ENCODE measurements around the gene LSM14B. TPM values are rescaled to one million over a fixed set of nuclear protein-coding genes. Genes with fewer than 3 reads are reported as not detected.
"Not testable (repeated sequence)": the region's sequence is repeated elsewhere in the genome, so short reads cannot be mapped to it uniquely, and the experiment has no call there.

The LSM14B gene
- 32.7 TPM for total RNA-seq

GRCh38 chr20:62121776-62122653, at the start of gene LSM14B:
Gene LSM14B, plus strand, starts transcription at chr20:62122475. Its CDS starts 192 bp downstream, at chr20:62122667.
- peak; percentile 98 for DNase-seq

- DNase-seq = no peak
These were observed 49.0 kb upstream of the LSM14B start for GRCh38 chr20:62073323-62073722.

- DNase-seq = no peak
These were observed 43.1 kb upstream of the LSM14B start for GRCh38 chr20:62079166-62079565.

GRCh38 chr20:62080249-62080990, 41.9 kb upstream of the LSM14B start:
- DNase-seq = no peak

- no peak for DNase-seq
These were observed 39.0 kb upstream of the LSM14B start for GRCh38 chr20:62083312-62083711.

GRCh38 chr20:62084224-62084623, 38.1 kb upstream of the LSM14B start:
- not testable (repeated sequence) for DNase-seq

GRCh38 chr20:62085206-62085605, 37.1 kb upstream of the LSM14B start:
- no peak for DNase-seq

- DNase-seq = no peak
These were observed 35.0 kb upstream of the LSM14B start for GRCh38 chr20:62087227-62087626.

- no peak for DNase-seq
These were observed 34.6 kb upstream of the LSM14B start for GRCh38 chr20:62087632-62088031.

GRCh38 chr20:62088258-62089127, 33.8 kb upstream of the LSM14B start:
- DNase-seq = no peak

- no peak for DNase-seq
These were observed 32.9 kb upstream of the LSM14B start for GRCh38 chr20:62089393-62089792.

- no peak for DNase-seq
These were observed 25.6 kb upstream of the LSM14B start for GRCh38 chr20:62096421-62097380.

GRCh38 chr20:62097881-62098407, 24.3 kb upstream of the LSM14B start:
- DNase-seq = no peak

- DNase-seq = no peak
These were observed 21.2 kb upstream of the LSM14B start for GRCh38 chr20:62101078-62101477.

GRCh38 chr20:62103508-62104233, 18.6 kb upstream of the LSM14B start:
- no peak for DNase-seq

GRCh38 chr20:62104234-62104789, 18.0 kb upstream of the LSM14B start:
- no peak for DNase-seq

GRCh38 chr20:62104791-62105345, 17.4 kb upstream of the LSM14B start:
- no peak for DNase-seq

- DNase-seq = no peak
These were observed 16.7 kb upstream of the LSM14B start for GRCh38 chr20:62105592-62105991.

- no peak for DNase-seq
These were observed 11.1 kb upstream of the LSM14B start for GRCh38 chr20:62111148-62111547.

GRCh38 chr20:62112368-62112767, 9.9 kb upstream of the LSM14B start:
- DNase-seq = no peak

Measured in skin of body (tissue), 2 donors.